Activated CD8-positive, alpha-beta T cell treated with anti-CD3 and anti-CD28 coated beads for 36 hours (primary cell): ENCODE measurements around the gene PRR3. TPM values are rescaled to one million over a fixed set of nuclear protein-coding genes. Genes with fewer than 3 reads are reported as not detected.

ENCODE experiments used
- ATAC-seq: fragments of 200-7000 bp; cut with Tn5 transposase; one replicate; pipeline ENCODE4 v1.10.0; 2021; ENCODE audit warnings: mild to moderate bottlenecking, moderate library complexity
- CTCF ChIA-PET: fragments of 350-600 bp; sonication (Branson Sonifier 250); formaldehyde crosslinking; loops from one replicate; lab custom pipeline; 2021; ENCODE audit warnings: antibody characterized with exemption; lab: Charles Lee
- POLR2A ChIA-PET: fragments of 350-600 bp; sonication (Branson Sonifier 250); formaldehyde crosslinking; loops from one replicate; lab custom pipeline; 2021; ENCODE audit warnings: antibody characterized with exemption; lab: Charles Lee
- DNase-seq: peaks from one replicate; pipeline ENCODE4 v3.0.0-alpha.2; 2020
- H3K27ac Mint-ChIP-seq: one replicate; pipeline ENCODE4 v1.8.0; 2021; ENCODE audit warnings: mild to moderate bottlenecking, mixed read lengths
- H3K27me3 Mint-ChIP-seq: one replicate; pipeline ENCODE4 v1.8.0; 2021; ENCODE audit warnings: mixed read lengths
- H3K36me3 Mint-ChIP-seq: one replicate; pipeline ENCODE4 v1.8.0; 2021; ENCODE audit warnings: low read depth, mixed read lengths
- H3K4me1 Mint-ChIP-seq: one replicate; pipeline ENCODE4 v1.8.0; 2021; ENCODE audit warnings: low read depth, mixed read lengths
- H3K4me3 Mint-ChIP-seq: one replicate; pipeline ENCODE4 v1.8.0; 2021; ENCODE audit warnings: mild to moderate bottlenecking, moderate library complexity, mixed read lengths
- H3K9me3 Mint-ChIP-seq: one replicate; pipeline ENCODE4 v1.8.0; 2021; ENCODE audit warnings: mixed read lengths
- intact Hi-C: fragments of 100-400 bp; cut with micrococcal nuclease; formaldehyde crosslinking; loops from one replicate; pipeline ENCODE4 v1.10.0; 2022
- total RNA-seq, 2 experiments: library from RNA; stranded (reverse); gene quantifications; one replicate each; pipeline ENCODE4 v1.2.3, GENCODE V29; 2021
- TF ChIP-seq, protein P1 (sequence below): fragments of 200-600 bp; IDR thresholded peaks from one replicate; pipeline ENCODE4 v1.8.0; 2022; ENCODE audit warnings: antibody characterized with exemption, mild to moderate bottlenecking

PRR3 gene
- total RNA-seq, 2 experiments from 2014 or later: 23.0 to 24.6 TPM

DNA sequence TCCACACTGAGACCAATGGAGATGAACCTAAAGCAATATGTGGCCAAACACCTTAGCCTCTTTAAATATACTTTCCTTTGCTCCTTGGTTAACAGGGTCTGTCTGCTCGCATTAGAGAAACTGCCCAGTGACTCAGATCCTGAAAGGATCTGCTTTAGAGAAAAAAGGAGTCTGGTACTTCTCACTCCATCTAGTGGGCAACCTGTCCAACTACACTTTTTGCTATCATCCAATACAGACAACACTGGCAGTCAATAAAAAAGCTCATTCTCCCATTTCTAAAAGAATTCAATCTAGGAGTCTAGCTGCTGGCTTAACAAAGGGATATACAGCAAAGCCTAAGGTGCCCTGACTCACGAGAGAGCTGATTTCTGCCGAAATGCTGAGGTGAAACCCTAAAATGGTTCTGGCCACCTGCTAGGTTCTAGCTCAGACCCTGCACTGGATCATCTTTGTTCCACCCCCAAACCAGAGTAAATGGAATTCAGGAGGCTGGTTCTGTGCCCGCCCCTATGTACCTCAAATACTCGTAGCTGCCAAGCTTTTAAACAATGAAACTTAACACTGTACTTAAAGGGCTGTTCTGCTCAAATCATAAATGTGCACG, 12.3 kb upstream of the PRR3 start:
- Mint-ChIP-seq H3K27ac (peak overlapping the region; percentile 71), H3K36me3 (peaks cover 21% of the 10 kb centered on the region), H3K9me3 (no peaks in the 10 kb centered on the region), H3K4me1 (peaks cover 30% of the 10 kb centered on the region), H3K4me3 (no peak overlapping the region), H3K27me3 (no peaks in the 10 kb centered on the region)
- ChIA-PET CTCF (interaction anchor here (0.7 to 21.7 kb wide), 46 partner anchors 9 to 549 kb away, joined by 3 to 515 read pairs (median 5); partner anchors contain the start of genes ABCF1, MRPS18B, PPP1R10 and PRR3), POLR2A (interaction anchor here (0.7 to 7.8 kb wide), 9 partner anchors 11 to 106 kb away, joined by 3 to 99 read pairs (median 3); partner anchors contain the start of genes GNL1 and PRR3)
- DNase-seq (peak; percentile 25), ATAC-seq (peak; percentile 77)
- intact Hi-C loops: no loop called here
- TF ChIP-seq, protein P1, sequence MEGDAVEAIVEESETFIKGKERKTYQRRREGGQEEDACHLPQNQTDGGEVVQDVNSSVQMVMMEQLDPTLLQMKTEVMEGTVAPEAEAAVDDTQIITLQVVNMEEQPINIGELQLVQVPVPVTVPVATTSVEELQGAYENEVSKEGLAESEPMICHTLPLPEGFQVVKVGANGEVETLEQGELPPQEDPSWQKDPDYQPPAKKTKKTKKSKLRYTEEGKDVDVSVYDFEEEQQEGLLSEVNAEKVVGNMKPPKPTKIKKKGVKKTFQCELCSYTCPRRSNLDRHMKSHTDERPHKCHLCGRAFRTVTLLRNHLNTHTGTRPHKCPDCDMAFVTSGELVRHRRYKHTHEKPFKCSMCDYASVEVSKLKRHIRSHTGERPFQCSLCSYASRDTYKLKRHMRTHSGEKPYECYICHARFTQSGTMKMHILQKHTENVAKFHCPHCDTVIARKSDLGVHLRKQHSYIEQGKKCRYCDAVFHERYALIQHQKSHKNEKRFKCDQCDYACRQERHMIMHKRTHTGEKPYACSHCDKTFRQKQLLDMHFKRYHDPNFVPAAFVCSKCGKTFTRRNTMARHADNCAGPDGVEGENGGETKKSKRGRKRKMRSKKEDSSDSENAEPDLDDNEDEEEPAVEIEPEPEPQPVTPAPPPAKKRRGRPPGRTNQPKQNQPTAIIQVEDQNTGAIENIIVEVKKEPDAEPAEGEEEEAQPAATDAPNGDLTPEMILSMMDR: peak; percentile 80

DNA sequence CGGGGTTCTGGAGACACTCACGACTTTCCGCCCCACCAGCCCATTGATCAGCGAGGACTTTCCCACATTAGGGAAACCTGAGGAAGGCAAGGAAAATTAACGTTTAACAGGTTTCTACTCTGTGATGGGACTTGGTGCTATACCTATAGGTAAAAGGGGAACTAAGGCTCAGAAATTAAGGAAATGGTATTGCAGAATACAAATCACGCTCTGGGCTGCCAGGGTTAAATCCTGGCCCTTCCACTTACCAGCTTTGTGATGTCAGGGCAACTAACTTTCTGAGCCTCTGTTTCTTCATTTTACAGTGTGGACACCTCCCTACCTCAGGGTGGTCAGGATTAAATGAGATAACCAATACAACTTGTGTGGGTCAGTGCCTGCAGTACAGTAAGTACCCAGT, 9.6 kb upstream of the PRR3 start:
- H3K27me3 Mint-ChIP-seq: no peaks in the 10 kb centered on the region
- ATAC-seq (no peak), DNase-seq (no peak)
- CTCF ChIA-PET: interaction anchor here (0.8 to 21.7 kb wide), 5 partner anchors 15 to 94 kb away, joined by 3 to 515 read pairs (median 7); no protein-coding TSS in a partner anchor
- TF ChIP-seq, protein P1: no peak
- peaks cover 22% of the 10 kb centered on the region for H3K4me1 Mint-ChIP-seq
- POLR2A ChIA-PET: interaction anchor here (0.6 to 6.6 kb wide), 6 partner anchors 8 to 332 kb away, joined by 3 to 55 read pairs (median 4); partner anchors contain the start of genes GNL1 and PRR3
- no peaks in the 10 kb centered on the region for H3K9me3 Mint-ChIP-seq
- no peak overlapping the region for H3K27ac Mint-ChIP-seq
- H3K4me3 Mint-ChIP-seq: no peak overlapping the region
- intact Hi-C loops: no loop called here
- H3K36me3 Mint-ChIP-seq: peaks cover 38% of the 10 kb centered on the region

DNA sequence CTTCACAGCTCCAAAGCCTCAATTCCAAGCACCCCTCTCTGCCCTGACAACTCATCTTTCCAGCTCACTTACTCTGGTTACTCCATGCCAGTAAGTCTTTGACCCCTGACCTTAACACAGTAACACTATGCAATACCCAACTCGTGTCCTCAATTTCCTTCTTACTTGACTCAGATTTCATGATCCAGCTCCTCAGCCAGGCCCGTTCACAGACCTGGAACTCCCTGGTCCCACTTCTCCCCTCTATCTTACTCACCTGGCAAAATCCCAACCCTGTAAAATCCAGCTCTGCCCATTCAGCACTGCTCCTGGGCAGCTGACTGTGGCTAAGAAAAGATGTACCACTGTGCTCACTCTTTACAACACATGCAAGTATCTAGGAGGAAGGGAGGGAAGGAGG, 8.7 kb upstream of the PRR3 start:
- ChIA-PET POLR2A (interaction anchor here (0.7 to 2.1 kb wide), 6 partner anchors 9 to 57 kb away, joined by 3 to 8 read pairs (median 4); partner anchors contain the start of gene PRR3), CTCF (interaction anchor here (0.8 to 21.7 kb wide), 6 partner anchors 8 to 65 kb away, joined by 3 to 515 read pairs (median 12); no protein-coding TSS in a partner anchor)

DNA sequence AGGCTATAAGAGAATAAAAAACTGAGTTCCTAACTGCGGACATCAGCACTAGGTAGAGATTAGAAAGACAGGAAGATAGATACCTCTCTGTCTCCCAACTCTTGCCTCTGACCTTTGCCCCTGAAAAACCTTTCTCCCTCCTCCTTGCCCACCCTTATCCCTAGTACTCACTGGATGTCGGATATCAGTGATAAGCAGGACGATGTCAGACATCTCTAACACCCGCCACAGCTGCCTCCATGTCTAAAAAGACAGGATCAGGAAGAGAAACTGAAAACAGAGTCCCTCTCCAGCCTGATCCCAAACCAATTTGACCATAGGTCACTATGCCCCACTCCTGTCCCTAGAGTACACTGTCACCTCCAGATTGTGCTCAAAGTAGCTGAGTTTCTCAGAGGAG, 2.7 kb upstream of the PRR3 start:
- TF ChIP-seq, protein P1: no peak
- no peak for ATAC-seq
- no peaks in the 10 kb centered on the region for H3K27me3 Mint-ChIP-seq
- ChIA-PET CTCF (interaction anchor here (1.2 to 21.7 kb wide), 5 partner anchors 9 to 101 kb away, joined by 5 to 515 read pairs (median 36); no protein-coding TSS in a partner anchor), POLR2A (interaction anchor here (0.7 to 5.4 kb wide), 7 partner anchors 10 to 88 kb away, joined by 3 to 55 read pairs (median 4); no protein-coding TSS in a partner anchor)
- no peak for DNase-seq
- H3K36me3 Mint-ChIP-seq: peaks cover 61% of the 10 kb centered on the region
- intact Hi-C loops: no loop called here
- peaks cover 24% of the 10 kb centered on the region for H3K4me1 Mint-ChIP-seq
- H3K4me3 Mint-ChIP-seq: peak overlapping the region; percentile 91
- H3K9me3 Mint-ChIP-seq: no peaks in the 10 kb centered on the region
- H3K27ac Mint-ChIP-seq: peak overlapping the region; percentile 43

More for the DNA sequence above, 8.7 kb upstream of the PRR3 start:
- Mint-ChIP-seq H3K27ac (peak overlapping the region; percentile 12), H3K9me3 (no peaks in the 10 kb centered on the region), H3K4me1 (peaks cover 18% of the 10 kb centered on the region), H3K4me3 (no peak overlapping the region), H3K27me3 (no peaks in the 10 kb centered on the region), H3K36me3 (peaks cover 47% of the 10 kb centered on the region)
- TF ChIP-seq, protein P1: no peak
- no peak for ATAC-seq
- intact Hi-C loops: no loop called here
- DNase-seq: no peak
